Fibroblast of skin of scalp (primary cell): ENCODE measurements around the gene OPCML.

Experiments
- DNase-seq: peaks from one replicate; pipeline ENCODE4 v3.0.0-alpha.2; 2013

OPCML gene

DNA sequence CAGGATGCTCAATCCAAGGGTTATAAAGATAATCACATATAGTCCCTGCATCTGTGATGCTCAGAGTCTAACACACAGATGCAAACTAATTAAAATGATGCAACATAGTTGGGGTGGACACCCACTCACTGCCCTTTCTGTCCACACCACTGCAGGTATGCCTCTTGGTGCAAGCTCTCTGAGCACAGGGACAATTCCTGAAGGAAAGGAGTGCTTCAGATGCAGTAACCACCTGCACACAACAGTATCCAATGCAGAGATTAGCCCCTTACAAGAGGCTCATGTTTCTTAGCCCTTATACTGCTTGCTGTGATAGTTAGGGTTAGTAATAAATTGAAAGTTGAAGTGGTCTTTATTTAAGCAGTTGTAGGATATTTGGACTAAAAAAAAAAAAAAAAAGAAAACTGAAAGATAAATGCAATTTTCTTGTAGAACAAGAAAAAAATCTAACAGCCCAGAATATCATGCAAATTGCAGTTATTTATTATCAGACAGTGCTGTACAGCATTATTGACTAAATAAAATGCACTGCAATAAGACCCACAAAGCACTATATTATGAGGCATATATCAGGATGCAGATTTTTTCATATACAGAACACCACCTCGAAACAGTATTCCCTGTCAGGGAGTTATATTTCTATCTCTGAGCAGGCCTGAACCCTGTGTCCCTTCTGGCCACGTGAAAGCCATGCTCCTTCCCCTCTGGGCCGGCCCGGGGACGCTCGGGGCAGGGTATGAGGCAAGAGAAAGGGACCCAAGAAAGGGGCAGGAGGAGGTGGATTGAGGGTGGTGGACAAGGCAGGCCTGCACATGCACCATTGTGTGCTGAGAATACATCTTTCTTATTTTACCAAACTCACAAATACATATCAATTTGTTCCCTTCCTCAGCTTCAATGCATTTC lies 260.2 kb downstream of the OPCML start:
- DNase-seq = no peak

- DNase-seq = no peak
Observed at GRCh38 chr11:133271206-133271605, 261.1 kb downstream of the OPCML start.

DNA sequence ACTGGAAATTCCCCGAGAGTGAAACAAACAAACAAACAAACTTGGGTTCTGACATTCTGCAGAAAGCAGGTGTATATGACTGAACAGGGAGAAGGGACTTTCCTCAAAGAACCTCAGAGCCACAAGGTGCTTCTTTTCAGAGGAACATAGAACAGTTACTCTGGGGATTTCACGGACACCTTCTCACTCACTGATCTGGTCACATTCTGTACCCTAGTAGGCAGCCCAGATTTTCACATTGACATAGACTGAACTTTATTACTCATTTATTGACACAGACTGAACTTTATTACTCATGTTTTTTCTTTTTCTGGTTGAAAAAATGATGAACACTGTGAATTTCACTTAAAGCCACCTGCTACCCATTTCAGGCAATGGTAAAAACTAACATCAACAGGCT lies 263.0 kb downstream of the OPCML start:
- no peak for DNase-seq

DNA sequence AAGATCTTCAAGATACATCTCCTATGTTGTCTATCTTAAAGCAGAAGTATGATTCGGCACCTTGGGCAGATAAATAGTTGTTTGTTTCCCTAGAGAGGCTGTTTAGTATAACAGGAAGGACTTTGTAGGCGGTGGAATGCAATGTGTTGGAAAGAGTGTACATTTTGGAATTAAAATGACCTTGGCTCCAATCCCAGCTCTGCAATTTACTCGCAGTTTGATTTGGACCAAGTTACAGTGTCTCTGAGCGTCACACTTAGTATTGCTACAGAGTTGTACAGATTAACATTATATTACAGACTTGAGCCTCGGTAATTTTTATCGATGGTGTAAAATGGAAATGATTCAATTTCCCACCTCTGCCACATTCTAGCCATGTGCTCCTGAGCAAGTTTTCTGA lies 265.3 kb downstream of the OPCML start:
- DNase-seq = no peak

DNA sequence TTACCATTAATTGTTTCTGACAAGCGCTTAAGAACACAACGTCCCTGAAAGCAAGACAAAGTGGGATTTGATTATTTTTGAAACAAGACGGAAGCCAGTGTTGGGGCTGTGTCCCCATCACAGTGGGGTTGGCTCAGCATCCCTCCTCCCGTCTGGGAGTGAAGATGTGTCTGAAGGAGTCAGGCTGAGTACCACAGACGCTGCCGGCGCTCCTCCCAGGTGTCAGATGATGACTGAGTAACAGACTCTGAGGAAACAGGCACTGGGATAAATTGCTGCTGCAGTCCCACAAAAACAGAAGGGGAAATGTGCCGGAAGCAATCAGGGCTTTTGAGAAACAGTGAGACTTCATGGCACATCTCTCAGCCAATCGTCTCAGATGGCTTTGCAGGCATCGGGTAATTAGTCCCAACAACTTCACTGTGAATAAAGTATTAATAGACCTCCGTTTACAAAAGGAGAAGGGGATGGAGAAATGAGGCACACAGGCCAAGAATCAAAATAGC lies 266.7 kb downstream of the OPCML start:
- DNase-seq = no peak

DNA sequence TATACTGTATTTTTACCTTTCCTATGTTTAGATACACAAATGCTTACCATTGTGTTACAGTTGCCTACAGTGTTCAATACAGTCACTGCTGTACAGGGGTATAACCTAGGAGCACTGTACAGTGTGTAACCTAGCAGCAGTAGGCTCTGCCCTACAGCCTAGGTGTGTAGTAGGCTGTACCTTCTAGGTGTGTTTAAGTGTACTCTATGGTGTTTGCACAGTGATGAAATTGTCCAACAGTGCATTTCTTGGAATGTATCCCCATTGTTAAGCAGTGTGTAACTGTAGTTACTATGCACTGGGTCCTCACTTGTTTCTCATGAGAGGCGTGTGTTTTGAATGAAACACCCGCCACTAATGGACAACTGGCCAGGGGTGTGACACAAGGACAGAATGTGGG lies 269.0 kb downstream of the OPCML start:
- DNase-seq = no peak

GRCh38 chr11:133258751-133259150 lies 273.6 kb downstream of the OPCML start:
- no peak for DNase-seq

DNA sequence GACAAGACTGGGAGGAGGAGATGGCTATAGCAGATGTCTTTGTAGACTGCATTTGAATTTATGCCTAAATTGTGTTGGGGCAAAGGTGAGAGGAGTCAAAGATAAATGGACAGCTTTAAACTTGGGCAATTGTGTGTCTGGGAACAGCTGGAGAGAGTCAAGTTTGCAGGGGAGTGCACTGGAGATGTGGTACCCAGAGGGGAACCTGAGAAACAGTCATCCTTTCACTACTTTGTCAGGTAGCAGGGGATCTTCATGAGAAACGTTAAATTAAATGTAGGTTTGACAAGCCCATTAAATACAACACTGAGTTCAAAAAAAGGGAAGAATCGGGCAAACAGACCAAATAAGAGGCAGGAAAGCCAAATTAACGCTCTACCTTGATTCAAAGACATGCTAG lies 277.7 kb downstream of the OPCML start:
- no peak for DNase-seq

- no peak for DNase-seq
Observed at GRCh38 chr11:133253570-133253969, 278.7 kb downstream of the OPCML start.

- DNase-seq = no peak
Observed at GRCh38 chr11:133251841-133252240, 280.5 kb downstream of the OPCML start.

GRCh38 chr11:133249530-133249929 lies 282.8 kb downstream of the OPCML start:
- no peak for DNase-seq

DNA sequence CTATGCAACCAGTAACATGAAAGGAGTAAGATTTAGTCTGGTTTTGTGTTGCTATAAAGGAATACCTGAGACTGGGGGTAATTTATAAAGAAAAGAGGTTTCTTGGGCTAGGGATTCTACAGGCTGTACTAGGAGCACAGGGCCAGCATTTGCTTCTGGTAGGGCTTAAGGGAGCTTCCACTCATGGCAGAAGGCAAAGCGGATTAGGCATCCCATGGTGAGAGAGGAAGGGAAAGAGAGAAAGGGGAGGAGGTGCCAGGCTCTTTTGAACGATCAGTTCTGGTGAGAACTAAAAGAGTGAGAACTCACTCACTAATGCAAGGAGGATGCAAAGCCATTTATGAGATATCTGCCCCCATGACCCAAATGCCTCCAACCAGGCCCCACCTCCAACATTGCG lies 283.2 kb downstream of the OPCML start:
- no peak for DNase-seq

DNA sequence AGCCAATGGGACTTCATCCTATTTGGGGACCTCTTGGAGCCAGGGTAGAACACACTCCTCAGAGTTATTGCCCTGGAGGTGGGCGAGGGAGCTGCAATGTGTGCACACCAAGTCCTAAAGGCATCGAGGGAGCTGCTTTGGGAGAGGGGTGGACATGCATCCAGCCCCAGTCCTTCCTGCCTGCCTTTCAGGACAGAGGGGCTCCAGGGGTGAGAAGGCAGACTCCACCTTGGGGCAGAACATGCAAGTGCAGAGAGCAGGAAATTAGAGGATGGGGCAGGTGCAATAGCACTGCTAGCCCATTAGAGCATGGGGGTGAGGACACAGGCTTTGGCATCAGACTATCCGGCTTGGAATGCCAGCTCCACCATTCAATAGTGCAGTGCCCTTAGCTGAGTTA lies 288.5 kb downstream of the OPCML start:
- no peak for DNase-seq

- no peak for DNase-seq
Observed at GRCh38 chr11:133240908-133241655, 291.2 kb downstream of the OPCML start.

DNA sequence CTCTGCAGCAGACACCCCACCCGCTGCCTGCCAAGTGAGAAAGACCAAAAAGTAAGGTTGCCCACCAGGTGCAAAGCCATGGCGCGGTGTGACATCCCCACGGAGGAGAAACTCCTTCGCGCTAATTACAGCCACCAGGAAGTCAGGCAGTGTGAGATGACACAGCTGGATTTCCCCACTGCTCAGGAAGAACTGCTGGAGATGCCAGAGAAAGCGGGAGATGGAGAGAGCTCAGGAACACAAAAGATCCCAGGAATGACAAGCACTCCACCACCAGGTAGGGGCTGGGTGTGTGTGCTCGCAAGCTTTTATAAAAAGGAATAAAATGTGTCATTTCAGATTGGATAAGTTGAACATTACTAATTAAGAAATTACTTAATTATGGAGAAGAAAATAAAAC lies 292.7 kb downstream of the OPCML start:
- DNase-seq = no peak

DNA sequence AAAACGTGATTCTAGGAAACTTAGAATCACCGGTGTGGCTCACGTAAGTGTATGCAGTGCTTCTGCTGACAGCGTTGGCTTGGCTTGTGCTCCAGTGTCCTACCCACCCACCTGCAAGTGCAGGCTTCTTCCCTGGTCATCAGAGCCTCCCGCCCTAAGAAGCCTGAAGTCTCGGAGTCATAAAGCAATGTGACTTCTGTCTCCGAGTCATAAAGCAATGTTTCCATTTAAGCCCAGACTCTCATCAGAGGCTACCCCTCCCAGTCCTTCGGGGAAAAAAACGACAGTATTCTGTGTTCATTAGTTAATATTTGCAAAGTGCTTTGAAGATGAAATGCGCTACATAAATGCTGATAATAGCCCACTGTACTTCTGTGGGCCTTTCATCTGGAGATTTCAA lies 293.8 kb downstream of the OPCML start:
- DNase-seq = no peak

DNA sequence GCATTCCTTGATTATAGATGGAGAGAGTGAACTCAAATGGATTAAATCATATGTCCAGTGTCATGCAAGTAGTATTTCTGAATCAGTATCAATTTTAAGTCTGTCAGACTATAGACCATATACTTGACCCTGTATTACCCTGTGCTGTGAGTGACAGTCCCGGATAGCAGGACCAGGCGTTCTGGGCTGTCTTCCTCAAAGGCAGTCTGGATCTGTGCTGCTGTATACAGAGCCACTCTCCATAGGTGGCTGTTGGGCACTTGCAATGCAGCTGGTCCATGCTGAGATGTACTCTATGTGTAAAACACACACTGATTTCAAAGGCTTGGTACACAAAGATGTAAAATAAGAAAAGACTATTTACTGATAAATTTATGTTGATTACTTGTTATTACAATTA lies 294.3 kb downstream of the OPCML start:
- DNase-seq = no peak

- no peak for DNase-seq
Observed at GRCh38 chr11:133235381-133235780, 296.9 kb downstream of the OPCML start.

DNA sequence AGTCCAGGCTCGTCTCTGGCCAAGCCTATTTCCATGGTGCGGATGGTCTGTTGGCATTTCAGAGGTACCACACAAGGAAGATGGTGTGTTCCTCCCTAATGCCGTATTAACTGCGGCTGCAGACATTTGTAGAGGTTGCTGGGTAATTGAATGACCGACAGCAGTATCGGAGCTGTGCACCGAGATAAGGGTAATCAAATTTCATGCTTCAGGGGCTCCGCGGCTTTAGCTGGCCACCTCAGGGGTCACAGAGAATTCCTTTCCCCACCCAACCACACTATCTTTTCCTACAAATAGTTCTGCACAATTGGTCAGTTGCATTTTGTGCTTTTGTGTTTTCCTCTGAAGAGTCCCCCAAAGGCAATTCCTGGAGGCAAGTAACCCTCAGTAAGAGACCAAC lies 297.4 kb downstream of the OPCML start:
- no peak for DNase-seq

GRCh38 chr11:133232665-133233064 lies 299.6 kb downstream of the OPCML start:
- DNase-seq = no peak

DNA sequence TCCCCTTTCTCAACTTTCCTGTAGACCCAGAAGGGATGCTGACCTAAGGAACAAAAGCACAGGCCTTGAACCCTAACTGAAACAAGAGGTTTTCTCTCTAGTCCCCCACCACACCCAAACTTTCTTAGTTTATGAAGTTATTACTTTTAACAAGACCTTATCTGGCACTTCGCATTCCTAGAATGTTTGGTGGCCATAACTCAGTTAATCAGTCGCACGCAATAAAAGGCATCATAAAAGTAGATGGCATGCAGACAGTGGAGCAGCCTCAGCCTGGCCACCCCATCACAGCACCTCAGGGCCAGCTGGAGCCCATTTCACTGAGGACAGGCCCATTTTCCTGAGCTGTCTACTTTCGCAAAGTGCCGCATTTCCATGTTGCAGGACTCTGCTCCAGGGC lies 301.9 kb downstream of the OPCML start:
- DNase-seq = no peak

- no peak for DNase-seq
Observed at GRCh38 chr11:133228471-133229329, 303.6 kb downstream of the OPCML start.

GRCh38 chr11:133227632-133228111 lies 304.6 kb downstream of the OPCML start:
- DNase-seq = no peak
